Measurements from ENCODE around the gene RASGRF2.

GRCh38 chr5:80990971-80991370 lies 30.8 kb downstream of the RASGRF2 start:
- TF ChIP-seq CTCF (IDR thresholded peaks at IDR 0.05) (no peak), ZFX (IDR thresholded peaks at IDR 0.05; ENCODE audit: borderline replicate concordance) (no peak)
